ENCODE results near the gene MVB12A. TPM values are rescaled to one million over a fixed set of nuclear protein-coding genes. Genes with fewer than 3 reads are reported as not detected.
A peak's percentile ranks its signal among the peaks of the same experiment; 100 is the strongest.

The MVB12A gene
- polyA plus RNA-seq, 3 donors: 43.2 to 47.8 (median 43.7) TPM

GRCh38 chr19:17390665-17391370, 29.0 kb upstream of the MVB12A start:
- Histone ChIP-seq H3K4me2 (replicated peaks; ENCODE audit: extremely low read depth, low read length, poor library complexity, severe bottlenecking) (peak overlapping the region; percentile 81), H4K20me1 (ENCODE audit: insufficient read depth, low read length) (no peaks in the 10 kb centered on the region), H3K9ac (ENCODE audit: insufficient read depth, low read length, poor library complexity, severe bottlenecking) (no peak overlapping the region), H2AFZ (ENCODE audit: insufficient read depth, low read depth, low read length, poor library complexity, severe bottlenecking) (peak overlapping the region; percentile 54), H3K27ac (ENCODE audit: low read depth in 1 of 2, low read length in 2 of 2) (no peak overlapping the region), H3K27me3 (ENCODE audit: control insufficient read depth in 2 of 2, insufficient read depth in 2 of 2, low read length in 2 of 2) (peaks cover 6 to 15% of the 10 kb centered on the region in 2 donors), H3K79me2 (ENCODE audit: insufficient read depth, low read length) (no peaks in the 10 kb centered on the region), H3K4me1 (ENCODE audit: control insufficient read depth in 1 of 2, insufficient read depth in 2 of 2, low read length in 2 of 2) (peaks cover 31 to 38% of the 10 kb centered on the region in 2 donors), H3K9me3 (replicated peaks in 1 of 2; ENCODE audit: control insufficient read depth in 1 of 2, insufficient read depth in 1 of 2, low read length in 2 of 2) (peaks cover 4 to 13% of the 10 kb centered on the region in 2 donors), H3K36me3 (replicated peaks in 1 of 2; ENCODE audit: control insufficient read depth in 1 of 2, insufficient read depth in 2 of 2, low read length in 2 of 2) (no peaks in the 10 kb centered on the region), H3K4me3 (replicated peaks in 1 of 3; ENCODE audit: low read depth in 2 of 3, low read length in 3 of 3) (peak overlapping the region in 2 of 3 experiments; percentile 19 to 73)
- TF ChIP-seq CTCF (IDR thresholded peaks at IDR 0.05): peak; percentile 63
- H3K27ac Mint-ChIP-seq: peak overlapping the region in 2 of 7 donors; percentile 46 to 55
- peaks cover 17 to 27% (median 22%) of the 10 kb centered on the region in 3 donors for H3K27me3 Mint-ChIP-seq (ENCODE audit: low read depth in 3 of 3)
- peaks cover 0 to 2% of the 10 kb centered on the region in 2 donors for H3K36me3 Mint-ChIP-seq
- H3K4me3 Mint-ChIP-seq: peak overlapping the region; percentile 72 to 87
- intact Hi-C loops (cut with micrococcal nuclease): no loop called here
- DNase-seq: peak; percentile 72 to 84 (median 77)
- peaks cover 4 to 18% (median 11%) of the 10 kb centered on the region in 7 donors for H3K9me3 Mint-ChIP-seq
- WGBS (ENCODE audit: insufficient coverage): under 1% methylated on average over 50 of the region's 50 CpGs
- H3K4me1 Mint-ChIP-seq: peaks cover 30% of the 10 kb centered on the region

GRCh38 chr19:17391371-17392151, 28.3 kb upstream of the MVB12A start:
- DNase-seq: peak; percentile 27 to 37 (median 33)
- H3K27ac Mint-ChIP-seq: peak overlapping the region in 6 of 7 donors; percentile 7 to 88 (median 31)
- H3K9me3 ChIP-seq (replicated peaks in 1 of 2; ENCODE audit: control insufficient read depth in 1 of 2, insufficient read depth in 1 of 2, low read length in 2 of 2): peaks cover 4 to 13% of the 10 kb centered on the region in 2 donors

More at GRCh38 chr19:17391371-17392151, 28.3 kb upstream of the MVB12A start:
- TF ChIP-seq CTCF (IDR thresholded peaks at IDR 0.05): peak; percentile 6
- Mint-ChIP-seq H3K27me3 (ENCODE audit: low read depth in 3 of 3) (peaks cover 17 to 27% (median 22%) of the 10 kb centered on the region in 3 donors), H3K4me3 (peak overlapping the region; percentile 55 to 87), H3K4me1 (peaks cover 30% of the 10 kb centered on the region), H3K9me3 (peaks cover 4 to 18% (median 11%) of the 10 kb centered on the region in 7 donors), H3K36me3 (peaks cover 0 to 2% of the 10 kb centered on the region in 2 donors)
- peak overlapping the region; percentile 81 for H3K4me2 ChIP-seq (replicated peaks; ENCODE audit: extremely low read depth, low read length, poor library complexity, severe bottlenecking)
- H3K27me3 ChIP-seq (ENCODE audit: control insufficient read depth in 2 of 2, insufficient read depth in 2 of 2, low read length in 2 of 2): peaks cover 6 to 15% of the 10 kb centered on the region in 2 donors
- peak overlapping the region; percentile 8 to 73 (median 18) for H3K4me3 ChIP-seq (replicated peaks in 1 of 3; ENCODE audit: low read depth in 2 of 3, low read length in 3 of 3)
- no peaks in the 10 kb centered on the region for H4K20me1 ChIP-seq (ENCODE audit: insufficient read depth, low read length)
- H3K4me1 ChIP-seq (ENCODE audit: control insufficient read depth in 1 of 2, insufficient read depth in 2 of 2, low read length in 2 of 2): peaks cover 31 to 38% of the 10 kb centered on the region in 2 donors
- no peak overlapping the region for H3K27ac ChIP-seq (ENCODE audit: low read depth in 1 of 2, low read length in 2 of 2)
- 1% methylated on average over 18 of the region's 26 CpGs for WGBS (ENCODE audit: insufficient coverage)
- no peaks in the 10 kb centered on the region for H3K36me3 ChIP-seq (replicated peaks in 1 of 2; ENCODE audit: control insufficient read depth in 1 of 2, insufficient read depth in 2 of 2, low read length in 2 of 2)
- H3K79me2 ChIP-seq (ENCODE audit: insufficient read depth, low read length): no peaks in the 10 kb centered on the region
- H3K9ac ChIP-seq (ENCODE audit: insufficient read depth, low read length, poor library complexity, severe bottlenecking): no peak overlapping the region
- peak overlapping the region; percentile 54 for H2AFZ ChIP-seq (ENCODE audit: insufficient read depth, low read depth, low read length, poor library complexity, severe bottlenecking)
- intact Hi-C loops (cut with micrococcal nuclease): no loop called here

Measured in CD14-positive monocyte (primary cell).